Adrenal gland (tissue), 12 donors: ENCODE data around the gene POLG. TPM values are rescaled to one million over a fixed set of nuclear protein-coding genes. Genes with fewer than 3 reads are reported as not detected.

ENCODE experiments used
- DNase-seq, 7 donors: peaks; one replicate each; pipeline ENCODE4 v3.0.0-alpha.2; 2019 to 2020
- H3K27ac ChIP-seq, 5 donors: fragments of 200-600 bp; sonication (generic) in 4 of 5; 1 replicate in 3 of 5; 2 replicates in 2 of 5; pipeline versions ENCODE4 v1.5.1 to v1.8.0; 2016 to 2020; ENCODE audit warnings: mild to moderate bottlenecking in 1 of 5
- H3K27me3 ChIP-seq: fragments of 200-600 bp; 2 replicates; pipeline ENCODE4 v1.8.0; 2021
- H3K36me3 ChIP-seq, 2 donors: fragments of 200-600 bp; replicated peaks in 1 of 2; 1 replicate in 1 of 2; 2 replicates in 1 of 2; pipeline versions ENCODE4 v1.5.1 to v1.8.0; 2018 to 2022
- H3K4me1 ChIP-seq, 2 donors: fragments of 200-600 bp; replicated peaks in 1 of 2; 1 replicate in 1 of 2; 2 replicates in 1 of 2; pipeline versions ENCODE4 v1.5.1 to v1.8.0; 2018 to 2021
- H3K4me3 ChIP-seq, 4 donors: fragments of 200-600 bp; sonication (generic) in 3 of 4; one replicate each; pipeline ENCODE4 v1.5.1; 2016 to 2018
- H3K9me3 ChIP-seq, 3 donors: fragments of 200-600 bp; sonication (generic) in 1 of 3; replicated peaks in 1 of 3; 1 replicate in 2 of 3; 2 replicates in 1 of 3; pipeline versions ENCODE4 v1.5.1 to v1.8.0; 2016 to 2021
- POLR2A ChIP-seq, 2 donors: fragments of 450-650 bp; IDR thresholded peaks; one replicate each; pipeline ENCODE4 v1.6.1; 2017; ENCODE audit warnings: antibody characterized with exemption in 2 of 2, mild to moderate bottlenecking in 2 of 2, moderate library complexity in 1 of 2
- WGBS, 4 donors: extraction: QIAGEN DNeasy Blood & Tissue Kit in 2 of 4; methylation state at CpG; one replicate each; pipeline versions ENCODE4 v1.1.5 to v1.1.7; 2013 to 2017; 5-methylcytosine and 5-hydroxymethylcytosine counted together
- intact Hi-C, 2 donors: fragments of 100-400 bp; cut with DNase I; formaldehyde crosslinking; loops; one replicate each; pipeline versions ENCODE4 v1.14.1 to v1.15.0; 2022 to 2023
- polyA plus RNA-seq, 3 donors: library from polyadenylated mRNA; stranded (reverse); fragments of 200-250 nt in 2 of 3; fragments of 350-450 nt in 1 of 3; fragmentation: Illumina TruSeq in 1 of 3; extraction: RNeasy Lipid Tissue Mini Kit (QIAGEN cat#74804) in 1 of 3; gene quantifications; one replicate each; pipeline ENCODE4 v1.2.3, GENCODE V29; 2013 to 2014
- total RNA-seq, 9 donors: library from RNA; depleted of rRNA in 4 of 9; stranded (reverse); fragments of >200 nt in 4 of 9; fragments of 120-200 nt in 1 of 9; fragmentation: NEBNext Ultra II Directional in 1 of 9; extraction: Animal tissue kit (Norgen Biotek cat#: 25700) in 1 of 9; gene quantifications; one replicate each; pipeline versions ENCODE4 v1.1.0 to v1.2.4, GENCODE V29; 2013 to 2023
- TF ChIP-seq, protein P1 (sequence below), 6 experiments: fragments of 450-650 bp in 4 of 6; fragments of 200-600 bp in 2 of 6; sonication (generic) in 1 of 6; IDR thresholded peaks; 1 replicate in 5 of 6; 2 replicates in 1 of 6; pipeline versions ENCODE4 v1.5.1 to v1.8.0; 2016 to 2021; ENCODE audit warnings: antibody characterized with exemption in 6 of 6, mild to moderate bottlenecking in 2 of 6, moderate library complexity in 1 of 6
- donor health status: healthy with polysubstance abuse.
- donor health status: Bipolar disorder and iron deficiency.
- donor health status: DM: yes; HTN: yes; CAD: no.
- donor health status: DM: no; HTN: no; CAD: no.
- donor health status: DM: no; HTN: no; CAD: no.
- donor health status: DM: yes; HTN: yes; CAD: no.

POLG gene
- total and polyA plus RNA-seq, 12 donors = 25.0 to 127 (median 49.8) TPM

DNA sequence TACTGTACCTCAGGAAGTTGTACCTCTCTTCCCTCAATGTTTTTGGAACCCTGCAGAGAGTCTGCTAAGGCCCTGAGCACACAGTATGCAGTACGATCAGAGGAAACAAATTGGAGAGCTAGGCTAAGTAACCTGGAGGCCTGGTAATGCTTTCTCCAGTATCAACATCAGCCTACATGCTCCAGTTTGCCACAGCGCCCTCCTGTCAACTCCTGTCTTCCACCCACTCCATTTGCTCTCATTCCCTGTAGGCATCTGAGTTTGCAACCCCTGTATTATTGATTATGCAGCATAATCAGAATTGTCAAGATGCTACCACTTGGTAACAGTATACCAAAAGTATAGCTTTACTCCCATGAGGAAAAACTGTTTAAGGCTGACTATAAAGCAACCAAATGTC is 14.4 kb downstream of the POLG start:
- TF ChIP-seq, protein P1, sequence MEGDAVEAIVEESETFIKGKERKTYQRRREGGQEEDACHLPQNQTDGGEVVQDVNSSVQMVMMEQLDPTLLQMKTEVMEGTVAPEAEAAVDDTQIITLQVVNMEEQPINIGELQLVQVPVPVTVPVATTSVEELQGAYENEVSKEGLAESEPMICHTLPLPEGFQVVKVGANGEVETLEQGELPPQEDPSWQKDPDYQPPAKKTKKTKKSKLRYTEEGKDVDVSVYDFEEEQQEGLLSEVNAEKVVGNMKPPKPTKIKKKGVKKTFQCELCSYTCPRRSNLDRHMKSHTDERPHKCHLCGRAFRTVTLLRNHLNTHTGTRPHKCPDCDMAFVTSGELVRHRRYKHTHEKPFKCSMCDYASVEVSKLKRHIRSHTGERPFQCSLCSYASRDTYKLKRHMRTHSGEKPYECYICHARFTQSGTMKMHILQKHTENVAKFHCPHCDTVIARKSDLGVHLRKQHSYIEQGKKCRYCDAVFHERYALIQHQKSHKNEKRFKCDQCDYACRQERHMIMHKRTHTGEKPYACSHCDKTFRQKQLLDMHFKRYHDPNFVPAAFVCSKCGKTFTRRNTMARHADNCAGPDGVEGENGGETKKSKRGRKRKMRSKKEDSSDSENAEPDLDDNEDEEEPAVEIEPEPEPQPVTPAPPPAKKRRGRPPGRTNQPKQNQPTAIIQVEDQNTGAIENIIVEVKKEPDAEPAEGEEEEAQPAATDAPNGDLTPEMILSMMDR (IDR thresholded peaks at IDR 0.05) = no peak
- TF ChIP-seq POLR2A (IDR thresholded peaks at IDR 0.05) = no peak
- Histone ChIP-seq H3K4me3 (no peak overlapping the region), H3K36me3 (peaks cover 0 to 100% of the 10 kb centered on the region in 2 donors), H3K27ac (no peak overlapping the region), H3K4me1 (no peaks in the 10 kb centered on the region), H3K27me3 (no peaks in the 10 kb centered on the region), H3K9me3 (no peaks in the 10 kb centered on the region)
- 91 to 98% (median 94%) methylated on average over 2 of the region's 2 CpGs for WGBS, 4 donors
- no peak for DNase-seq
- intact Hi-C loops = no loop called here

DNA sequence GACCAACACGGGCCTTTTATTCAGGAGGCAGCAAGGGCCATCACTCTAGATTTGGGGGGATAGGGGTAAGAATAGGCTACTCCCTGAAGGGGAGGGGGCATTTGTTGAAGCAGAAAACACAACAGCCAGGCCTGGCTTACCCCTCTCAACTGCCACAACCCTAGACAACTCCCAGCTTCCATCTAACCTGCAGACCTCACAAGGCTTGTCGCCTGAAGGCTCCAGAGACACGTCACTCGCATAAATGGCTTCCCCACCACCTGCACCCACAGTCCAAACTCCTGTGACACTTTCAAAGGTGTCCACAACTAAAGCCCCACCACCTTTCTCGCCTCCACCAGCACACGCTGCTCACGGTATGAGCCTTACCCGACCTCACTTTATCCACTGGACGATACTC is 14.9 kb downstream of the POLG start:
- H3K4me1 ChIP-seq = no peaks in the 10 kb centered on the region
- H3K9me3 ChIP-seq = no peaks in the 10 kb centered on the region
- no peaks in the 10 kb centered on the region for H3K27me3 ChIP-seq
- TF ChIP-seq POLR2A (IDR thresholded peaks at IDR 0.05) = no peak
- TF ChIP-seq, protein P1 (IDR thresholded peaks at IDR 0.05) = no peak
- H3K27ac ChIP-seq = no peak overlapping the region
- no peak overlapping the region for H3K4me3 ChIP-seq
- WGBS, 4 donors = 90 to 95% (median 93%) methylated on average over 9 of the region's 9 CpGs
- DNase-seq = no peak
- peaks cover 0 to 96% of the 10 kb centered on the region in 2 donors for H3K36me3 ChIP-seq
- intact Hi-C loops = no loop called here

DNA sequence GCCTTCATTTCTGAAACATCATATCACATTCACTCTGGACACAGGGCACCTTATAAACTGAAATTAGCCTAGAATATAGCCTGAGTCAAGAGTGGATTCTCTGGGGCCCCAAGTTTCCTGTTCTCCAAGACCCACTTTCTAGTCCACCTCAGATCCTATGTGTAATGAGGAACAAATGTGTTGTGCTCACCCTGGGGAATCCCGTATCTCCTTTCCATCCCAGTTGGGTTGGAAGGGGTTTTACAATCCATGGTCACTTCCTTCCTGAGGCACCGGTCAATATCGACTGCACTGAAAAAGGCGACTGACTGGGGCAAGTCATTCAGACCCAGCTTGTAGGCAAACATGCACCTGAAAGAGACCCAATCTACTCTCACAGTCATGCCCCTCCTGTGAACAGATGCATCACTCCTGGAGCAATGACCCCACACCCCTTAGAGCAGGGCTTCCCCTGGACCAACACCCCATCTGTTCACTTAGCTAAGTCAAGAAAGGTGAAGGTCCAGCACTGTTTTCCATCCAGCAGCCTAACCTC is 17.4 kb downstream of the POLG start:
- Histone ChIP-seq H3K9me3 (no peaks in the 10 kb centered on the region), H3K4me3 (no peak overlapping the region), H3K36me3 (peaks cover 0 to 72% of the 10 kb centered on the region in 2 donors), H3K27ac (no peak overlapping the region), H3K4me1 (no peaks in the 10 kb centered on the region), H3K27me3 (no peaks in the 10 kb centered on the region)
- intact Hi-C loops = no loop called here
- no peak for DNase-seq
- 74 to 84% (median 82%) methylated on average over 4 of the region's 4 CpGs for WGBS, 4 donors
- no peak for TF ChIP-seq POLR2A (IDR thresholded peaks at IDR 0.05)
- TF ChIP-seq, protein P1 (IDR thresholded peaks at IDR 0.05) = no peak

DNA sequence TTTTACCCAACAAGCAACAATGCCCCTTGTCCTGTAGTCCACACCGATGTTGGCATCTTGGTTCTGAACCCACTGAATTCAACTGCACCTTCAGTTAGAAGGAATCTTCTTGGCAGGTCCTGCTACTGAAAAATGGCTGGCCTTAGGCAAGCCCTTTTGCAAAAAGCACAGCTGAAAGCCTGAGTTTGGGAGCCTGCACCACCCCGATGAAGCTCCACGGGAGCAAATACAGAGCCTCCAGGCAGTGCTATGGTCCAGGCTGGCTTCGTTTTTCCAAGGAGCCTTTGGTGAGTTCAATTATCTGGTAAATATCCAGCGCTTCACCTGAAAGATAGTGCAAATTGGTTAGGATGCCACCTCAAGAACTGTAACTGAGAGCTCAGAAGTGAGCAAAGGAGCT is 18.1 kb downstream of the POLG start:
- intact Hi-C loops = no loop called here
- WGBS, 4 donors = 93 to 95% (median 94%) methylated on average over 5 of the region's 5 CpGs
- Histone ChIP-seq H3K9me3 (no peaks in the 10 kb centered on the region), H3K36me3 (peaks cover 0 to 64% of the 10 kb centered on the region in 2 donors), H3K27ac (no peak overlapping the region), H3K4me1 (no peaks in the 10 kb centered on the region), H3K4me3 (no peak overlapping the region), H3K27me3 (no peaks in the 10 kb centered on the region)
- no peak for DNase-seq
- TF ChIP-seq, protein P1 (IDR thresholded peaks at IDR 0.05) = no peak
- no peak for TF ChIP-seq POLR2A (IDR thresholded peaks at IDR 0.05)
